Peyer's patch (tissue), 4 donors: Measurements from ENCODE around the gene COX14. TPM values are rescaled to one million over a fixed set of nuclear protein-coding genes. Genes with fewer than 3 reads are reported as not detected.

Source experiments
- DNase-seq, 3 donors: peaks; one replicate each; pipeline ENCODE4 v3.0.0-alpha.2; 2017 to 2019
- H3K27ac ChIP-seq, 4 donors: fragments of 200-600 bp; sonication (generic); one replicate each; pipeline ENCODE4 v1.5.1; 2016 to 2019
- H3K27me3 ChIP-seq, 2 donors: fragments of 200-600 bp; sonication (generic); one replicate each; pipeline ENCODE4 v1.5.1; 2019
- H3K36me3 ChIP-seq, 3 donors: fragments of 200-600 bp; sonication (generic); one replicate each; pipeline ENCODE4 v1.5.1; 2016 to 2019
- H3K4me1 ChIP-seq, 4 donors: fragments of 200-600 bp; sonication (generic); one replicate each; pipeline ENCODE4 v1.5.1; 2016 to 2019
- H3K4me3 ChIP-seq, 4 donors: fragments of 200-600 bp; sonication (generic); 1 replicate in 3 of 4; 2 replicates in 1 of 4; pipeline ENCODE4 v1.5.1; 2016 to 2019; ENCODE audit warnings: mild to moderate bottlenecking in 1 of 4
- H3K9me3 ChIP-seq, 4 donors: fragments of 200-600 bp; sonication (generic); one replicate each; pipeline ENCODE4 v1.5.1; 2016 to 2019; ENCODE audit warnings: mild to moderate bottlenecking in 1 of 4
- CTCF ChIP-seq, 6 experiments: fragments of 450-650 bp in 4 of 6; fragments of 200-600 bp in 2 of 6; sonication (generic) in 1 of 6; IDR thresholded peaks; one replicate each; pipeline ENCODE4 v1.5.1; 2017 to 2019; ENCODE audit warnings: antibody characterized with exemption in 6 of 6, mild to moderate bottlenecking in 3 of 6, moderate library complexity in 1 of 6
- POLR2A ChIP-seq, 2 donors: fragments of 450-650 bp; IDR thresholded peaks; one replicate each; pipeline ENCODE4 v1.5.1; 2017; ENCODE audit warnings: antibody characterized with exemption in 2 of 2, mild to moderate bottlenecking in 2 of 2, moderate library complexity in 2 of 2
- total RNA-seq, 4 donors: library from RNA; depleted of rRNA; stranded (reverse); fragments of >200 nt; gene quantifications; one replicate each; pipeline ENCODE4 v1.1.0, GENCODE V29; 2016

Gene COX14
- total RNA-seq, 4 donors from 2014 or later: 75.3 to 115 (median 86.4) TPM

DNA sequence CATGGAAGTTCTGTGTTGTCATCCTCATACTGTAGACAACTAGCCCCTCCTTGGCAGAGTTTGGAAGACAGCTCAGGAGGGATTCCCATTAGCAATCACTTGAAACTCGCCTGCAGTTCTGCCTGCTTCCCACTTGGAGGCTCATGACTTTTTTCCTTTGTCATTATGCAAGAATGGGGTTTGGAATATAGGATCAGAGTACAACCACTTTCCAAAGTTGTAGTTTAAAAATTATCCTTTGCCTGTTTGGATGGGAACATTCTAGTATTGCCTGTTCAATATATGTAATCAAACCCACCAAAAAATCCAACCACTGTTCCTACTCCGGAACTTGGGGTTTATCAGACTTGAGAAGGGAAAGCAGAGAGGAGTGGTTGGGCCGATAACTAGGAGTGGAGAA, 10.4 kb upstream of the COX14 start:
- Histone ChIP-seq H3K9me3 (no peaks in the 10 kb centered on the region), H3K27ac (no peak overlapping the region), H3K4me3 (no peak overlapping the region), H3K36me3 (peaks cover 0 to 38% (median 0%) of the 10 kb centered on the region in 3 donors), H3K27me3 (no peaks in the 10 kb centered on the region), H3K4me1 (peaks cover 0 to 28% (median 2%) of the 10 kb centered on the region in 4 donors)
- TF ChIP-seq POLR2A (IDR thresholded peaks at IDR 0.05): no peak
- peak in 4 of 6 experiments; percentile 11 to 63 (median 62) for TF ChIP-seq CTCF (IDR thresholded peaks at IDR 0.05)
- no peak for DNase-seq

GRCh38 chr12:50102131-50102531, 9.9 kb upstream of the COX14 start:
- Histone ChIP-seq H3K36me3 (peaks cover 0 to 34% (median 0%) of the 10 kb centered on the region in 3 donors), H3K9me3 (no peaks in the 10 kb centered on the region), H3K27ac (peak overlapping the region in 1 of 4 donors; percentile 85), H3K27me3 (no peaks in the 10 kb centered on the region), H3K4me3 (no peak overlapping the region), H3K4me1 (peaks cover 0 to 33% (median 2%) of the 10 kb centered on the region in 4 donors)
- DNase-seq: no peak
- TF ChIP-seq POLR2A (IDR thresholded peaks at IDR 0.05) (no peak), CTCF (IDR thresholded peaks at IDR 0.05) (no peak)

- DNase-seq: peak in 1 of 3 donors; percentile 51
- H3K27me3 ChIP-seq: no peaks in the 10 kb centered on the region
- H3K9me3 ChIP-seq: no peaks in the 10 kb centered on the region
- H3K4me1 ChIP-seq: peaks cover 0 to 33% (median 2%) of the 10 kb centered on the region in 4 donors
- H3K4me3 ChIP-seq: no peak overlapping the region
- H3K36me3 ChIP-seq: peaks cover 0 to 27% (median 0%) of the 10 kb centered on the region in 3 donors
- TF ChIP-seq CTCF (IDR thresholded peaks at IDR 0.05) (no peak), POLR2A (IDR thresholded peaks at IDR 0.05) (no peak)
- peak overlapping the region in 1 of 4 donors; percentile 85 for H3K27ac ChIP-seq
Observed at GRCh38 chr12:50102646-50103309, 9.3 kb upstream of the COX14 start.

DNA sequence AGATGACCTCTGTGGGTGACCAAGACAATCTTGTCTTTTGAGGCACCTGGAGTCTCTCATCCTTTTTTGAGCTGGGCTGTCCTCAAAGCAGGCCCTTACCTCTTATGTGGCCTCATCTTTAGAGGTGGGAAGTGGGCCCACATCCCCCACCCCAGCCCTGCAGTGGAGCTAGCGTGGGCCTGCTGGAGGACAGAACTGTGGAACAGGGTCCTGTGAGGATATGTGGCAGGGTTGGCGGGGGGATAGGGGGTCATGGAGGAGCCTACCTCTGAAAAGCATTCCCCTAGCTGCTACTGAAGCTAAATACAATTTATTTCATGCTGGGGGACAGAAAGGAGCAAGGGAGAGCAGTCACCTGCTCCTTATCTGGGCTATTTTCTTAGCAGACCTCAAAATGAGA, 8.7 kb upstream of the COX14 start:
- H3K36me3 ChIP-seq: peaks cover 0 to 21% (median 0%) of the 10 kb centered on the region in 3 donors
- H3K4me3 ChIP-seq: peak overlapping the region in 2 of 4 donors; percentile 54 to 56
- no peaks in the 10 kb centered on the region for H3K27me3 ChIP-seq
- DNase-seq: no peak
- TF ChIP-seq CTCF (IDR thresholded peaks at IDR 0.05) (no peak), POLR2A (IDR thresholded peaks at IDR 0.05) (no peak)
- peak overlapping the region in 2 of 4 donors; percentile 71 to 85 for H3K27ac ChIP-seq
- peaks cover 0 to 33% (median 2%) of the 10 kb centered on the region in 4 donors for H3K4me1 ChIP-seq
- H3K9me3 ChIP-seq: no peaks in the 10 kb centered on the region

DNA sequence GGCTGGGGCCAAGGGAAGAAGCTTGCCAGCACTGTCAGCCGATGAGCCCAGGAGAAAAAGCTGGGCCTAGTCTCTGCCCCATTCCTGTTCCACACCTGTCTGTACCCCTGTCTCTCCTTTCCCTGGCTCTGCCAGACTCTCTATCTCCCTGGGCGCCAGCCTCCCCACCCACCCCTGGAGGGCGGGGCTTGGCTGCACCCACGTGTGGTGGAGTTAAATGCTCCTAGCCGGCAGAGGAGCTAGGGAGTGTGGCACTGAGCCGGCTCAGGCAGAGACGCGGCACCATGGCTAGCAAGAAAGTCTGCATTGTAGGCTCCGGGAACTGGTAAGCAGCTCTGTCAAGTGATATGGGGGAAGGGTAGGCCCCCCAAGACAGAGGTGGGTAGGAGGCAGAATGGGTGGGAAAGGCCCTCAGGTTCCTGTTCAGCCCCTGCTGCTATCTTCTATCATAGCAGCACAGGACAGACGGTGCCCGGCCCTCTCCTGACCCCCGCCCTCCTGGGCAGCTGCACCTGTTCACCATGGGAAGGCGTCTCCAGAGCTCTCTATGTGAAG, 8.2 kb upstream of the COX14 start, which contains the start of gene GPD1:
Gene GPD1 (plus strand): TSS at position 242 of the 555 bp plus-strand sequence. CDS start 43 bp downstream, at position 285.
- Histone ChIP-seq H3K27ac (peak within 1 kb of the TSS in 3 of 4 donors; percentile 61 to 85 (median 71)), H3K4me1 (peaks cover 0 to 35% (median 2%) of the 10 kb centered on the region in 4 donors), H3K36me3 (peaks cover 0 to 17% (median 0%) of the 10 kb centered on the region in 3 donors), H3K9me3 (no peaks in the 10 kb centered on the region), H3K27me3 (no peaks in the 10 kb centered on the region), H3K4me3 (peak within 1 kb of the TSS in 3 of 4 donors; percentile 11 to 56 (median 54))
- peak in 2 of 3 donors; percentile 86 to 92 for DNase-seq
- TF ChIP-seq POLR2A (IDR thresholded peaks at IDR 0.05): peak; percentile 96 to 97
- TF ChIP-seq CTCF (IDR thresholded peaks at IDR 0.05): peak in 2 of 6 experiments; percentile 23 to 30
